ENCODE measurements around the gene CALCOCO1.

Gene CALCOCO1

GRCh38 chr12:53752192-53752601, 24.9 kb upstream of the CALCOCO1 start:
- DNase-seq (ENCODE audit: low read depth in 1 of 2, low spot score in 1 of 2), result no peak

DNA sequence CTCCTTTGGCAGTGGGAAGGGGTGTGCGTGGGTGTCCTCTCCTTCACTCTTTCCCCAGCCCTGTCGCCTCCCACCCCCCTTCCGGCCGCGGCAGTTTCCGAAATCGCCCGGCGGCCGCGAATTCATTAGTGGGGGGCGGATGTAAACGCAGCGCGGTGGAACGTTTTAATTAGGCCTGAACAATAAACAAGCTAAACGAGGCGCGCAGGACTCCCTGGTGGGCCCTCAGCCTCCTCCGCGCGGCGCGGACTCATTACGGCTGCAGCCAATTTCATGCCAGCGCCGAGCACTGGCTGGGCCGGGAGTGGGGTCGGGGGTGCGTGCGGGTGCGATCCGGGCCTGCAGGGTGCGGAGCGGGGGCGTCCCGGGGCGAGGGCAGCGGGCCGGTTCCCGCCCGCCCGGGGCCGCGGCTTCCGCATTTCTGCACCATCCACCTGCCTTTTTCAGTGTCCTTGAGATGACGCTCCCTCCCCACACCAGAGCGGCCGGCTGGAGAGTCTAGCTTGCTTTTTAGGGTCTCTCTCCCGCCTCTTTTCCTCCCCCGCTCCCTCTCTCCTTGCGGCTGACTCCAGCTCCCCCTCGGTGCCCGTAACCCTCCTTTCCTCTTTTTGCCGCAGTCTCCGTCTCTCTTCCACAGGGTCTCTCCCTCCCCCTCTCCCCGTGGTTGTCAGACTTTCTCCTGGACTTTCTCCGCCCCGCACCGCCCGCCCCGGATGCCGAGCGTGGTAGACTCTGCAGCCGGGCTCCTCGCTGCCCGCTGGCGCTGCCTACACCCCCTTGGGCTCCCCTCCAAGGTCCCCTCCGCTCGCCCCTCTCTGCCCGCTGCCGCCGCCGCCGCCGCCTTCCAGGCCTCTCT, 24.3 kb upstream of the CALCOCO1 start, which contains the start of gene CISTR:
Gene CISTR (minus strand): TSS at position 644 of the 856 bp plus-strand sequence.
- no peak for DNase-seq (ENCODE audit: low read depth in 1 of 2, low spot score in 1 of 2)

- DNase-seq (ENCODE audit: low read depth in 1 of 2, low spot score in 1 of 2), result no peak
Observed at GRCh38 chr12:53750812-53751335, 23.6 kb upstream of the CALCOCO1 start.

DNA sequence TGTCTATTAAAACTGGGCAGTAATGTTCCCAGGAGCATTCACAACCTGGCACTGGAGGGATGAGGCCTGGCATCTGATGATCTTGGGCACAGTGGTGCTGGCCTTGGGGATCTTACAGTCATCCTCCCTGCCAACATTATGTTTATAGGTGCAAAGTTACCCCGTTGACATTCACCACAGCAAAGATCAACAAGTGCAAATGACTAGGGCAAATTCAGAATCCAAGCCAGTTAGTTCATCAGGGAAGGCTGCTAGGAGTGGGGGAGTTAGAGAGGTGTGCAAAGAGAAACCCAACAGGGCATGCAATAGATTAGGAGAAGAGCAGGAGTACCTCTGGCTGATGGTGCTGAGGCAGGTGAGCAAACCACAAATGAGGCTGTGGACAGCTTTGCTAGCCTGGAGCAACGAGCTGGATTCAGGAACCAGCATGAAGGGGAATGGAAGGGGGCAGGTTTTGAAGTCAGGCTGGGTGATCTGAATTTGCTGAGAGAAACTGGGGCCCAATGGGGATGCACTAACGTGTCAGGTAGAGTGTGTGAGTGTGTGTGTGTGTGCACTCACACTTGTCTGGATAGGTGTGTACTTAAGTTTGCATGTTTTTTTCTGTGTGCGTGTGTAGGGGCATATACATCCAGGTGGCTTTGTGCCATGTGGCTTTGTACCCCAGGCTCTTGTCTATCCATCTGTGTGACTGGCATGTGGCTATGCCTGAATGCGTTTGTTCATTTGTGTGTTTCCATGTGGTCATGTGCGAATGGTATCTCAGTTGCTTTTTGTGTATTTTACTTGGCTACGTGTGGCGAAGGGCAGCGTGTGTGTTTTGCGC, 22.9 kb upstream of the CALCOCO1 start:
- DNase-seq (ENCODE audit: low read depth in 1 of 2, low spot score in 1 of 2), result no peak

- DNase-seq (ENCODE audit: low read depth in 1 of 2, low spot score in 1 of 2), result no peak
Observed at GRCh38 chr12:53748072-53748840, 21.0 kb upstream of the CALCOCO1 start.

GRCh38 chr12:53747095-53747494, 19.8 kb upstream of the CALCOCO1 start:
- DNase-seq (ENCODE audit: low read depth in 1 of 2, low spot score in 1 of 2), result no peak

DNA sequence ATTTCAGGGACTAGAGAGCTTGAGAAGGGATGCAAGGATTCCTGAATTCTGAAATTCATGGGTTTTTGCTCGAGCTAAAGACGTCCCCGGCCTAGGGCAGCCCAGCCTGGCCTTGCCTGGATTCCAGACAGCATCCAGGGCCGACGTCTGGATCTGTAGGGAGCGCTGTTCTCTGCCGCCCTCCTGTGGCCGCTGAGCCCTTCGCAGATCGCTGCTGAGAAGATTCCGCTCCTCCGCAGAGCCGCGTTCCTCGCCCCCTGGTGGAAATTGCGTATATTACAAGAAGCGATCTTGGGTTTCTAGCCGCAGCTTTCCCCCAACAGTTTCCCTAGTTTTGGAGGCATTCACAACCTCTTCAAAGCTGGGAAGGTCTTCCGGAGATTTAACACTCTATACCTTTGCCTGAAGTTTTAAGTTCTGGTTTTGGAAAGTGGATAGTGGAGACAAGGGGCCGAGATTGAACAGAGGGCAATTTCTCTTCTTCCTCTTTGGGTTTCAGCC, 19.4 kb upstream of the CALCOCO1 start:
- DNase-seq (ENCODE audit: low read depth in 1 of 2, low spot score in 1 of 2), result peak; percentile 67 to 75

DNA sequence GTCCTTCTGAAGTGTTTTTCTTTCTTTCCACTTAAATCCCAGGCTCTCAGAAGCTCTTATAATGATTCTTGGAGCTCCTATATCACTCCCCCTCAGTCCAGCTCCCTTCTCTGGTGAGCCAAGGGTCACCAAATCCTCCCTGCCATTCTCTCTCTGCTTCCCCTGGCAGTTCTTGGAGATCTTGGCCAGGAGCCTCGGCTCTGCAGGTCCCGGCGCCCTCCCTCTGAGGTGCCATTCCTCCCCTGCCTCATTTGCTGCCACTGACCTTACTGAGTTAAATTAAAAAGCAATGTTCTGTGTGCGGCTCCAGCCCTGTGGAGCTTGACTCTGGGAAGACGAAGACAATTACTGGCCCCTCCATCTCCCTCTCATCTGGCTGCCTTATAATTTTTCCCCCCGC, 17.5 kb upstream of the CALCOCO1 start:
- no peak for DNase-seq (ENCODE audit: low read depth in 1 of 2, low spot score in 1 of 2)

- no peak for DNase-seq (ENCODE audit: low read depth in 1 of 2, low spot score in 1 of 2)
Observed at GRCh38 chr12:53744130-53744441, 16.8 kb upstream of the CALCOCO1 start.

- peak in 1 of 2 donors; percentile 35 for DNase-seq (ENCODE audit: low read depth in 1 of 2, low spot score in 1 of 2)
Observed at GRCh38 chr12:53743266-53744129, 16.2 kb upstream of the CALCOCO1 start.

GRCh38 chr12:53740130-53740491, 12.9 kb upstream of the CALCOCO1 start:
- no peak for DNase-seq (ENCODE audit: low read depth in 1 of 2, low spot score in 1 of 2)

GRCh38 chr12:53739214-53740129, 12.2 kb upstream of the CALCOCO1 start:
- DNase-seq (ENCODE audit: low read depth in 1 of 2, low spot score in 1 of 2), result no peak

DNA sequence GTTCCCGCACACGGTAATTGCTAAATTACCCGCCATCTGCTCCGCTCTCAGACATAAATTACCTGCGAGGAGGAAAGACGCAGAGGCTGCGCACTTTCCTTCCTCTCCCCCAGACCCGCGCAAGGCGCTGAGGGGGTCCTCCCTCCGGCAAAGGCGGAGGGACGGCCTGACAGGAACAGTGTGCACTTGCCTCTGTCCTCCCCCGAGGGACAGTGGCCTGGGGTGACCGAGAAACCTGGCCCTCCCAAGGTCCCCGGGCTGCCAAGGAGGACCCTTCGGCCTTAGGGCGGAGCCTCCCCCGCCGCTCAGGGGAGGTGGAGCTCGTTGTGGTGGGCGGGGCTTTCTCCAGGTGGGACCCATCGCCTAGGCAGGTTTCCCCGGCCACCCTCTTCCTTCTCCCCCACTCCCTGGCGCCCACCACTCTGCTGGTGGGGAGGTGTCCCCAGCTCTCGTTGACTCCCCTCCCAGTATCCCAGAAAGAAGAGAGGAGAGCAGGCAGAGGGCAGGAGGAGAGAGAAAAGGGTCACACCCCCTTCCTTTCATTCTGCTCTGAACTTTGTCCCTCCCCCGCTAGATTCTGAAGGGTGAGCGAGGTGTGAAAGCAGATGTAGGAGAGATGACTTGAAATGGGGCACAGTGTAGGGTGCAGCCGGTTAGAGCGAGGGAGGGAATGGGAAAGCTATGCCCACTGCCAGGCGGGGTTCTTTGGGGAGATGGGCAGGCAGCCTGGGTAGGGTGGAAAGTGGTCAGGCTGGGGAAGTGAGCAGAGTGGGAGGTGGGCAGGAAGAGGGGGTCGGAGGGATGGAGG, 11.4 kb upstream of the CALCOCO1 start:
- DNase-seq (ENCODE audit: low read depth in 1 of 2, low spot score in 1 of 2), result peak in 1 of 2 donors; percentile 41

- no peak for DNase-seq (ENCODE audit: low read depth in 1 of 2, low spot score in 1 of 2)
Observed at GRCh38 chr12:53737951-53738405, 10.7 kb upstream of the CALCOCO1 start.

- no peak for DNase-seq (ENCODE audit: low read depth in 1 of 2, low spot score in 1 of 2)
Observed at GRCh38 chr12:53737093-53737808, 10.0 kb upstream of the CALCOCO1 start.

DNA sequence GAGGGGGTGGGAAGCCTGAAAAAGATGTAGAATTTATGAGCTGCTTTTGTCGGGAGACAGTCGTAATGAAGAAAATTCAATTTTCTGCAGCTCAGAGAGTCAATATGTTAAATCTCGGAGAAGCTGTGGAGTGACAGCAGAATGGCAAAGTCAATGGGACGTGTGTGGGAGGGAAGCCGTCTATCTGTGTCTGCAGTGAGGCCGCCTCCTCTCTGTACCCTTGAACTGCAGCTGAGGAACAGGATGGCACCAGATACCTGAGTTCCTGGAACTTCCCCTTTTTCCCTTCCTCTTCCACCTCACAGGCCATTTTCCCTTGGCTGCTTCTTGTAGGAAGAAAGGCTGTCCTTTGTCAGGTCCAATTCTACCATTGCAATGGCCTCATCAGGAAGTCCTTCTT, 9.3 kb upstream of the CALCOCO1 start:
- DNase-seq (ENCODE audit: low read depth in 1 of 2, low spot score in 1 of 2), result no peak

- DNase-seq (ENCODE audit: low read depth in 1 of 2, low spot score in 1 of 2), result no peak
Observed at GRCh38 chr12:53735556-53735955, 8.3 kb upstream of the CALCOCO1 start.

- DNase-seq (ENCODE audit: low read depth in 1 of 2, low spot score in 1 of 2), result no peak
Observed at GRCh38 chr12:53734425-53734824, 7.2 kb upstream of the CALCOCO1 start.

Measured in stimulated activated CD4-positive, alpha-beta T cell treated with anti-CD3 and anti-CD28 coated beads, Interleukin-15, amount 100 ng/mL, for 1 hour (primary cell).